ENCODE results near the gene UMODL1.

UMODL1 gene

DNA sequence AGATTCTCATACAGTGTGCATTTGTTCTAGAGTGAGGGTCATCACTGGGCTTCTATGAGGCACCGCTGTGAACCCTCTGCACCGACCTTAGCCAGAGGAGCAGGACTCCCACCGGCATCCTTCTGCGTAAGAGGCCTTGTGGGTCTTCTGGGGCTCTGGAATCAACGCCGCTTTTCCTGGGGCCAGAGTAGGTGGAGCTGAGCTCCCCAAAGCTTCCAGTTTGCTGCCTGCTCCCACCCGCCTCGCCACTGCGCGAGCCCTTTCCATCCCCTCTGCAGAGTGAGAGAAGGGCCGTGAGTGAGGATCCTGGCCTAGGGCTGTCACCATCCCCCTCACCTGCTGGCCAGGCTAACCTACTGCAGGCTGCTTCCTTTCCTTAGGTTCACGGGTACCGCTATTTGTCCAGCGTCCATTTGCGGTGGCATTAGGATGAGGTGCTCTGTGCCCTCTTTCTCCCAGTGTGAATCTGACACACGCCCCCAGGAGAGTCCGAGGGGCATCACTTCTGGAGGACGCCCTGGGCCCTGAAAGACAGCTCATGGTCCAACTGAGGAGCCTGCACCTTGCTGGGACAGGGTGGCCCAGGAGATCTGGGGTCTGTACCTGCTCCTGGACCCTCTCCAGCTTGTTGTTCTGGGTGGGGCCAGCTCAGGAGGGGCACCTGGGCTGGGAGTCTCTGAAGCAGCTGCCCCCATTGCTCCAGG, 36.2 kb downstream of the UMODL1 start:
- no peak overlapping the region for H3K4me3 ChIP-seq (replicated peaks; ENCODE audit: low read depth, low read length)
- DNase-seq (ENCODE audit: extremely low read depth, low read depth) = no peak

DNA sequence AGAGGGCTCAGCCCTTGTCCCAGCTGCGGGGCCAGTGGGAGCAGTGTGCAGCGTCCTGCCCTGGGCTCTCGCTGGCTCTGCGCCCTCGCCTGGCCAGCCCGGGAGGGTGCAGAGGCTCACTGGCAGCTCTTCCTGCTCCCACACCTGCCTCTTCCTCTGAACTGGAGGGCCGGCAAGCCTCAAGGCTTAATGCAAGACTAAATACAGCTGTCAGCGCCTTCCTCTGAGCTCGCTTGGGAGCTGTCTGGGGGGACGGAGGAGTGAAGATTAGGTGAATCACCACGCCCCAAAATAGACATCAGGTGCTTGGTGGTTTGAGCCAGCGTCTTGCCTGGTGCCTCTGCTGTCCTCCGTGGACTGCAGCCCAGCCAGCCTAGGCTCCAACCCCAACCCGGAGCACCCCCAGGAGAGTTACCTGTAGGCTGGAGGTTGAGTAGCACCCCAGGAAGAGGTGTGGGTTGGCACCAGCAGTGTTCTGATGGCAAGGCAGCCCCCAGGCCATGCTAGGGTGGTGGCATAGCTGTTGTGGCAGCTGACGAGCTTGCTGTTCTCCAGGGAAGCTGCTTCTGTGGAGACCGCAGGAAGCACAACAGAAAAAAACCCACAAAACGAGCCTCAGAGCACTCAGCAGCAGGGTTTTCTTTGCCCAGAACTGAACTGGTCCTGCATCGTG, 36.9 kb downstream of the UMODL1 start:
- H3K4me3 ChIP-seq (replicated peaks; ENCODE audit: low read depth, low read length) = no peak overlapping the region
- no peak for DNase-seq (ENCODE audit: extremely low read depth, low read depth)
- TF ChIP-seq, protein P1, sequence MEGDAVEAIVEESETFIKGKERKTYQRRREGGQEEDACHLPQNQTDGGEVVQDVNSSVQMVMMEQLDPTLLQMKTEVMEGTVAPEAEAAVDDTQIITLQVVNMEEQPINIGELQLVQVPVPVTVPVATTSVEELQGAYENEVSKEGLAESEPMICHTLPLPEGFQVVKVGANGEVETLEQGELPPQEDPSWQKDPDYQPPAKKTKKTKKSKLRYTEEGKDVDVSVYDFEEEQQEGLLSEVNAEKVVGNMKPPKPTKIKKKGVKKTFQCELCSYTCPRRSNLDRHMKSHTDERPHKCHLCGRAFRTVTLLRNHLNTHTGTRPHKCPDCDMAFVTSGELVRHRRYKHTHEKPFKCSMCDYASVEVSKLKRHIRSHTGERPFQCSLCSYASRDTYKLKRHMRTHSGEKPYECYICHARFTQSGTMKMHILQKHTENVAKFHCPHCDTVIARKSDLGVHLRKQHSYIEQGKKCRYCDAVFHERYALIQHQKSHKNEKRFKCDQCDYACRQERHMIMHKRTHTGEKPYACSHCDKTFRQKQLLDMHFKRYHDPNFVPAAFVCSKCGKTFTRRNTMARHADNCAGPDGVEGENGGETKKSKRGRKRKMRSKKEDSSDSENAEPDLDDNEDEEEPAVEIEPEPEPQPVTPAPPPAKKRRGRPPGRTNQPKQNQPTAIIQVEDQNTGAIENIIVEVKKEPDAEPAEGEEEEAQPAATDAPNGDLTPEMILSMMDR (IDR thresholded peaks at IDR 0.05; ENCODE audit: low read depth, low read length, missing control alignments) = peak; percentile 75

More for the DNA sequence above, 36.2 kb downstream of the UMODL1 start:
- TF ChIP-seq, protein P1 (IDR thresholded peaks at IDR 0.05; ENCODE audit: low read depth, low read length, missing control alignments) = no peak

DNA sequence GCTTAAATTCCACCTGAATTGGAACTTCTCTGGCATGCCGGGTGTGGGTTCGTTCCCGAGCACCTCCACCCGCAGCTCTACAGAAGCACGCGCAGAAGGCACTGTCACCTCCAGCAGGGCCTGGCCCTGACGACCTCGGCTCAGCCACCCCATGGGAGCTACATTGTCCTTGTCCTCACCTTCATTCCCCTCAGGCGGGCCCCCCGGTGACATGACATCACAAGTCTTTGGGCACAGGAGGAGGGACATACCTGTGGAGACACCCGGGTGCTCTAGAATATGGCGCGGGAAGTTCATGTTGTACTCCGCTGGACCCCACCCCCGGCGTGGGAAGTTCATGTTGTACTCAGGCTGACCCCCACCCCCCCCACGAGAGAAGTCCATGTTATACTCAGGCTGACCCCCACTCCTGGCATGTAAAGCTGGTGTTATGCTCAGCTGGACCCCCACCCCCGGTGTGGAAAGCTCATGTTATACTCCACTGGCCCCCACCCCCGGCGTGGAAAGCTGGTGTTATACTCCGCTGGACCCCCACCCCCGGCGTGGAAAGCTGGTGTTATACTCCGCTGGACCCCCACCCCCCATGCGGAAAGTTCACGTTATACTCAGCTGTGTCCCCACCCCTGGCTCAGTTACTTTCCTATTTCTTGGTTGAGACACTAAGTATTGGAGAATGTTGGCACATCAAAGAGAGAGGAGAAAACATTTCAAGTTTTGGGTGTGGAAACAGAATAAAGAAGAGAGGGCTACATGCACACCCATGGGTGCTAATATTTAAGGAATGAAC, 37.6 kb downstream of the UMODL1 start:
- TF ChIP-seq, protein P1 (IDR thresholded peaks at IDR 0.05; ENCODE audit: low read depth, low read length, missing control alignments) = no peak
- DNase-seq (ENCODE audit: extremely low read depth, low read depth) = no peak
- no peak overlapping the region for H3K4me3 ChIP-seq (replicated peaks; ENCODE audit: low read depth, low read length)

DNA sequence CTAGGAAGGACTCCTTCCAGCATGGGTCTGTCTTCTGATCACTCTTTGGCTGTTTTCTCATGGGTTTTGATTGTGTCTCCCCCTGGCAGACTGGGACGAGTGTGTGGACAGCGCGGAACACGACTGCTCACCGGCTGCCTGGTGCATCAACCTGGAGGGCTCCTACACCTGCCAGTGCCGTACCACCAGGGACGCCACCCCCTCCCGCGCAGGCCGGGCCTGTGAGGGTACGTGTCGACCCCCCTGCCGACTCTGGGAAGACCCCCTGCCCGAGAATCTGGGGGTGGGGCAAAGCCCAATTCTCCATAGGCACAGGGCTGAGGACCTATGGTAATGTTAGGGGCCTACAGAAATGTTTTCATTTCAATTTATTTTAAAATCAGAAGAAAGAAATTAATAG, 38.4 kb downstream of the UMODL1 start:
- H3K4me3 ChIP-seq (replicated peaks; ENCODE audit: low read depth, low read length) = no peak overlapping the region
- no peak for DNase-seq (ENCODE audit: extremely low read depth, low read depth)
- TF ChIP-seq, protein P1 (IDR thresholded peaks at IDR 0.05; ENCODE audit: low read depth, low read length, missing control alignments) = no peak

DNA sequence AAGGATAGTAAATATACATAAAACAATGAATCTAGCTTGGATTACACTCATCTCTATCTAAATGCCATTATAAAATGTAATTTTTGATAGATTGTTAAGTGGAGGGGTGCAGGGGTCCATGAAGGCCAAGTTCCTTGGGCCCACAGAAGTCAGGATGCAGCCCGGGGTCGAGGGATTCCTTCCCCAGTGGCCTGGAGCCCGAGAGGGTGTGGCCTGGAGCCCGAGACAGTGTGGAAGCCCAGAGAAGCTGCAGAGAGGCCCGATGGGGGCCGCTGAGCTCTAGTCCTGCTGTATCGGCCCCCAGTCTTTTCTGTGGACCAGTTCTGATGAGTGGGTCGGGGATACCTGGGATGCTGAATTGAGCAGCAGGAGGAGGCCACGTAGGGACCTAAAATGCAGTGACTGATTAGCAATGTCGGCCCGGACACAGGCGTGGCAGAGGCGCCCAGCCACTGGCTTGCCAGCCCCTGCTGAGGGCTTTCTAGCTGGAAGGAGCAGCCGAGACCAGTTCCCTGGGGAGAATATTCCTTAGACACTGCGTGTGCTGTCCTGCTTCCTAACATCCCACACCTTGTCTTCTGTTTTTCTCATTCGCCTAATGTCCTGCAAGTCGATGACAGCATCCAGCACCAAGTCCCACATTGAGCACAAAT, 38.9 kb downstream of the UMODL1 start:
- TF ChIP-seq, protein P1 (IDR thresholded peaks at IDR 0.05; ENCODE audit: low read depth, low read length, missing control alignments) = no peak
- DNase-seq (ENCODE audit: extremely low read depth, low read depth) = no peak
- no peak overlapping the region for H3K4me3 ChIP-seq (replicated peaks; ENCODE audit: low read depth, low read length)

DNA sequence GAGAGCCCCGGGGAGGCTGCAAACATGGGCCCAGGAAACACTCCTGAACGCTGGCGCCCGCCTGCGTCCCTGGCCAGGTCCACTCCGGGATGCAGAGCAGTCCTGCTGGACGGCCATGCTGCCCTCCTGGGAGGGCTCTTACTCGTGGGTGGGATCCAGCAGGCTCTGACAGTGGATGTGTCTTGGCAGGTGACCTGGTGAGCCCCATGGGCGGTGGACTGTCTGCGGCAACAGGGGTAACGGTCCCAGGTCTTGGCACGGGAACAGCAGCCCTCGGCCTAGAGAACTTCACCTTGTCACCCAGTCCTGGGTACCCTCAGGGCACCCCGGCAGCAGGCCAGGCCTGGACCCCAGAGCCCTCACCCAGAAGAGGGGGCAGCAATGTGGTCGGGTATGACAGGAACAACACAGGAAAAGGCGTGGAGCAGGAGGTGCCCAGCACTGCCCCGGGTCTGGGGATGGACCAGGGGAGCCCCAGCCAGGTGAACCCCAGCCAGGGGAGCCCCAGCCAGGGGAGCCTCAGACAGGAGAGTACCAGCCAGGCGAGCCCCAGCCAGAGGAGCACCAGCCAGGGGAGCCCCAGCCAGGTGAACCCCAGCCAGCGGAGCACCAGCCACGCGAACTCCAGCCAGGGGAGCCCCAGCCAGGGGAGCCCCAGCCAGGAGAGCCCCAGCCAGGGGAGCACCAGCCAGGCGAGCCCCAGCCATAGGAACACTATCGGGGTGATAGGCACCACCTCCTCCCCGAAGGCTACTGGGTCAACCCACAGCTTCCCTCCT, 39.8 kb downstream of the UMODL1 start:
- no peak for DNase-seq (ENCODE audit: extremely low read depth, low read depth)
- no peak overlapping the region for H3K4me3 ChIP-seq (replicated peaks; ENCODE audit: low read depth, low read length)
- TF ChIP-seq, protein P1 (IDR thresholded peaks at IDR 0.05; ENCODE audit: low read depth, low read length, missing control alignments) = no peak
